HEK293 (cell line): Measurements from ENCODE around the gene AKAP6.
"Not testable (repeated sequence)": the region's sequence is repeated elsewhere in the genome, so short reads cannot be mapped to it uniquely, and the experiment has no call there.

Experiments
- CTCF ChIA-PET: fragments of 350-600 bp; formaldehyde crosslinking; extraction: SDS; loops from one replicate; lab custom pipeline; 2021; ENCODE audit warnings: antibody characterized with exemption; lab: Yijun Ruan, JAX
- POLR2A ChIA-PET: fragments of 300-600 bp; formaldehyde crosslinking; extraction: SDS; loops from one replicate; lab custom pipeline; 2020; ENCODE audit warnings: antibody characterized with exemption, inconsistent platforms; lab: Yijun Ruan, JAX
- H3K27ac ChIP-seq: fragments of 200-500 bp; sonication (Bioruptor generic); 2 replicates; pipeline ENCODE4 v1.5.1; 2014; ENCODE audit warnings: low read depth, low read length, control low read depth, inconsistent platforms; ENCODE audit errors: extremely low read depth
- H3K36me3 ChIP-seq, 2 experiments: fragments of 200-500 bp in 1 of 2; sonication (Bioruptor generic) in 1 of 2; 1 replicate in 1 of 2; 2 replicates in 1 of 2; pipeline ENCODE4 v1.5.1; 2014 to 2017; ENCODE audit warnings: inconsistent platforms in 2 of 2, low read length in 2 of 2; ENCODE audit not compliant: control insufficient read depth in 2 of 2, insufficient read depth in 1 of 2
- H3K4me1 ChIP-seq: fragments of 200-500 bp; sonication (Bioruptor generic); 2 replicates; pipeline ENCODE4 v1.5.1; 2014; ENCODE audit warnings: mild to moderate bottlenecking, low read length, inconsistent platforms; ENCODE audit not compliant: control insufficient read depth, insufficient read depth
- H3K4me3 ChIP-seq: 2 replicates; pipeline ENCODE4 v1.5.1; 2011; ENCODE audit warnings: low read depth, mild to moderate bottlenecking, control low read depth, low read length, moderate library complexity
- H3K9me3 ChIP-seq: fragments of 200-500 bp; sonication (Bioruptor generic); 2 replicates; pipeline ENCODE4 v1.5.1; 2014; ENCODE audit warnings: low read depth, low read length, inconsistent platforms; ENCODE audit not compliant: control insufficient read depth, insufficient read depth
- BCL11B ChIP-seq: fragments of 450-650 bp; formaldehyde crosslinking; IDR thresholded peaks from 2 replicates; pipeline ENCODE4 v1.5.1; 2016; ENCODE audit warnings: low read depth, missing biosample characterization, missing genetic modification characterization
- EGR2 ChIP-seq: fragments of 450-650 bp; formaldehyde crosslinking; IDR thresholded peaks from 2 replicates; pipeline ENCODE4 v1.5.1; 2016; ENCODE audit warnings: low read depth, missing biosample characterization, missing genetic modification characterization
- GLIS1 ChIP-seq: fragments of 450-650 bp; formaldehyde crosslinking; IDR thresholded peaks from 2 replicates; pipeline ENCODE4 v1.5.1; 2016; ENCODE audit warnings: missing biosample characterization, missing genetic modification characterization
- IKZF3 ChIP-seq: fragments of 450-650 bp; IDR thresholded peaks from 2 replicates; pipeline ENCODE4 v1.5.0; 2018; ENCODE audit warnings: missing biosample characterization, mild to moderate bottlenecking, missing genetic modification characterization, moderate library complexity
- SALL2 ChIP-seq: fragments of 450-650 bp; formaldehyde crosslinking; IDR thresholded peaks from 2 replicates; pipeline ENCODE4 v1.5.0; 2017; ENCODE audit warnings: missing biosample characterization, mild to moderate bottlenecking, missing genetic modification characterization, borderline replicate concordance
- ZNF155 ChIP-seq: fragments of 450-650 bp; formaldehyde crosslinking; IDR thresholded peaks from 2 replicates; pipeline ENCODE4 v1.5.1; 2016; ENCODE audit warnings: missing biosample characterization, missing genetic modification characterization
- ZNF341 ChIP-seq: fragments of 450-650 bp; formaldehyde crosslinking; IDR thresholded peaks from 2 replicates; pipeline ENCODE4; 2016; ENCODE audit warnings: low read depth, missing biosample characterization, missing genetic modification characterization
- ZNF404 ChIP-seq: fragments of 450-650 bp; formaldehyde crosslinking; IDR thresholded peaks from 2 replicates; pipeline ENCODE4 v1.5.1; 2017; ENCODE audit warnings: missing biosample characterization, missing genetic modification characterization
- ZNF433 ChIP-seq: fragments of 450-650 bp; formaldehyde crosslinking; IDR thresholded peaks from 2 replicates; pipeline ENCODE4 v1.5.1; 2016; ENCODE audit warnings: missing biosample characterization, missing genetic modification characterization, low read depth
- ZNF48 ChIP-seq: fragments of 450-650 bp; formaldehyde crosslinking; IDR thresholded peaks from 2 replicates; pipeline ENCODE4 v1.5.1; 2016; ENCODE audit warnings: missing biosample characterization, missing genetic modification characterization
- ZNF610 ChIP-seq: fragments of 450-650 bp; formaldehyde crosslinking; IDR thresholded peaks from 2 replicates; pipeline ENCODE4 v1.5.1; 2016; ENCODE audit warnings: missing biosample characterization, missing genetic modification characterization, borderline replicate concordance
- ZNF629 ChIP-seq: fragments of 450-650 bp; formaldehyde crosslinking; IDR thresholded peaks from 2 replicates; pipeline ENCODE4 v1.5.1; 2017; ENCODE audit warnings: missing biosample characterization, missing genetic modification characterization
- ZNF777 ChIP-seq: fragments of 450-650 bp; formaldehyde crosslinking; IDR thresholded peaks from 2 replicates; pipeline ENCODE4 v1.5.1; 2017; ENCODE audit warnings: missing biosample characterization, missing genetic modification characterization, borderline replicate concordance
- ZNF791 ChIP-seq: fragments of 450-650 bp; formaldehyde crosslinking; IDR thresholded peaks from 2 replicates; pipeline ENCODE4 v1.5.1; 2016; ENCODE audit warnings: missing biosample characterization, missing genetic modification characterization
- ZNF843 ChIP-seq: fragments of 450-650 bp; formaldehyde crosslinking; IDR thresholded peaks from 2 replicates; pipeline ENCODE4 v1.5.1; 2016; ENCODE audit warnings: missing biosample characterization, missing genetic modification characterization
- TF ChIP-seq, protein P1 (sequence below): fragments of 450-650 bp; formaldehyde crosslinking; IDR thresholded peaks from 2 replicates; pipeline ENCODE4 v1.5.1; 2016; ENCODE audit warnings: missing biosample characterization, missing genetic modification characterization
- TF ChIP-seq, protein P2 (sequence below): fragments of 450-650 bp; formaldehyde crosslinking; IDR thresholded peaks from 2 replicates; pipeline ENCODE4 v1.5.1; 2016; ENCODE audit warnings: missing biosample characterization, missing genetic modification characterization
- TF ChIP-seq, protein P3 (sequence below): fragments of 450-650 bp; formaldehyde crosslinking; conservative IDR thresholded peaks from 2 replicates; pipeline ENCODE4 v1.5.1; 2016; ENCODE audit warnings: low read depth, missing biosample characterization, missing genetic modification characterization

AKAP6 gene

DNA sequence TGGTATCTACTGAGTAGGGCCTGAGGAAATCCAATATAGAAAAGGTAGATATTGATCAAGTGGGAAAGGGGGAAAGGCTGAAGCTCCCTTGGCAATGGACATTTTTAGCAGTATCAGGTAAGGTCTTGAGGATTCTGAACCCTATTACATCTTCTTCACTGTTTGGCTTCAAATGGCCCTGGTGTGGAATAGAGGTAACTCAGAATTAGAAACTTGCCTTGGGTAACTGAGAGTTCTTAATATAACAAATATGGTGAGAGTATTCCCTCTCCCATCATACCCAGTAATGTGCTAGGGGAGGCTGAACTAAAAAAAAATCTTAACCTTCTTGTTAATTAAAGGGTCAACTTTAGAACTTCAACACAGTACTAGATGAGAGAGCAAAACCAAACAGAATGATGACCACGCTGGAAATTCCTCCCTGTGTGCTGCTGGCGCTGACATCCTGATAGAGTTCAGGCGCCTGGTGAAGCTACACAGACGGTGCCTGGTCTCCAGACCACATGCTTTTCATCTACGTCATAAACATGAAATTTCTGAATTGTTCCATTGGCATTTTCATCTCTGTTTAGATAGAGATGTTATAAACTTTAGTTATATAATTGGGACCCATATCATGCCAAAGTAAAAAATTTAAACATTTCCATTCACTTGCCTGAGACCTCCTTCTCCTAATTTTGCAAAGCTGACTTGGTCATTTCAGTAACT lies 128.3 kb downstream of the AKAP6 start:
- Histone ChIP-seq H3K36me3 (no peaks in the 10 kb centered on the region), H3K27ac (no peak overlapping the region), H3K4me1 (no peaks in the 10 kb centered on the region), H3K9me3 (no peaks in the 10 kb centered on the region), H3K4me3 (no peak overlapping the region)
- ChIA-PET POLR2A (no interaction called here), CTCF (no interaction called here)
- TF ChIP-seq, protein P1, sequence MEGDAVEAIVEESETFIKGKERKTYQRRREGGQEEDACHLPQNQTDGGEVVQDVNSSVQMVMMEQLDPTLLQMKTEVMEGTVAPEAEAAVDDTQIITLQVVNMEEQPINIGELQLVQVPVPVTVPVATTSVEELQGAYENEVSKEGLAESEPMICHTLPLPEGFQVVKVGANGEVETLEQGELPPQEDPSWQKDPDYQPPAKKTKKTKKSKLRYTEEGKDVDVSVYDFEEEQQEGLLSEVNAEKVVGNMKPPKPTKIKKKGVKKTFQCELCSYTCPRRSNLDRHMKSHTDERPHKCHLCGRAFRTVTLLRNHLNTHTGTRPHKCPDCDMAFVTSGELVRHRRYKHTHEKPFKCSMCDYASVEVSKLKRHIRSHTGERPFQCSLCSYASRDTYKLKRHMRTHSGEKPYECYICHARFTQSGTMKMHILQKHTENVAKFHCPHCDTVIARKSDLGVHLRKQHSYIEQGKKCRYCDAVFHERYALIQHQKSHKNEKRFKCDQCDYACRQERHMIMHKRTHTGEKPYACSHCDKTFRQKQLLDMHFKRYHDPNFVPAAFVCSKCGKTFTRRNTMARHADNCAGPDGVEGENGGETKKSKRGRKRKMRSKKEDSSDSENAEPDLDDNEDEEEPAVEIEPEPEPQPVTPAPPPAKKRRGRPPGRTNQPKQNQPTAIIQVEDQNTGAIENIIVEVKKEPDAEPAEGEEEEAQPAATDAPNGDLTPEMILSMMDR (tag by site-specific recombination): no peak

DNA sequence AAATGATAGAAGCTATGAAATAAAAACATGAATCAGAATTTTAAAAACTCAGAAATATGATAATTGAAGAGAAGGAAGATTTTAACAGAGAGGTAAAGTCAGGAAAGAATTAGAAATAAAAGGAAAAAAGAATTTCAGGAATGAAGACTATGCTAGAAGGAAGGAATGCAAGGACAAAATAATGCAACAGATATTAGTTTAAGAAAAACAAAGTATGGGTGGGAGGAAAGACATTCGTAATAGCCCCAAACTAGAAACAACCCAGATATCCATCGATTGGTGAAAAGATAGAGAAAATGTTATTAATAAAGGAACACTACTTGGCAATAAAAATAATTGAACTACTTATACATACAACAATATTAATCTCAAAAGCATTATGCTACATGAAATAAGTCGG lies 129.6 kb downstream of the AKAP6 start:
- TF ChIP-seq BCL11B: no peak
- TF ChIP-seq ZNF404: no peak
- TF ChIP-seq ZNF341: no peak
- TF ChIP-seq ZNF791 (tag by site-specific recombination): no peak
- Histone ChIP-seq H3K4me1 (no peaks in the 10 kb centered on the region), H3K9me3 (no peaks in the 10 kb centered on the region), H3K36me3 (no peaks in the 10 kb centered on the region), H3K4me3 (no peak overlapping the region), H3K27ac (no peak overlapping the region)
- ChIA-PET POLR2A (no interaction called here), CTCF (interaction anchor here (0.9 kb wide), 2 partner anchors 76 to 207 kb away, joined by 3 to 4 read pairs; no protein-coding TSS in a partner anchor)

DNA sequence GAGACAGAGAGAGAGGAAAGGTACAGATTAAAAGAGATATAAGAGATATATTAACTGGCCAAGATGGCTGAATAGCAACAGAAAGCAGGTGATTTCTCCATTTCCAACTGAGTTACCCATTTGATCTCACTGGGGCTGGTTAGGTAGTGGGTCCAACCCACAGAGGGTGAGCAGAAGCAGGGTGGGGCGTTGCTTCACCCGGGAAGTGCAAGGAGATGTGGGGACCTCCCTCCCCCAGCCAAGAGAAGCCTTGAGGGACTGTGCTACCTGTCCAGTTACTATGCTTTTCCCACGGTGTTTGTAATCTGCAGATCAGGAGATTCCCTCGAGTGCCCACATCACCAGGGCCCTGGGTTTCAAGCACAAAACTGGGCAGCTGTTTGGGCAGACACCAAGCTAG lies 131.2 kb downstream of the AKAP6 start:
- no peak for TF ChIP-seq ZNF843 (tag by site-specific recombination)
- TF ChIP-seq ZNF433 (tag by site-specific recombination): no peak
- TF ChIP-seq GLIS1 (tag by site-specific recombination): no peak
- TF ChIP-seq ZNF610 (tag by site-specific recombination): no peak
- TF ChIP-seq, protein P2, sequence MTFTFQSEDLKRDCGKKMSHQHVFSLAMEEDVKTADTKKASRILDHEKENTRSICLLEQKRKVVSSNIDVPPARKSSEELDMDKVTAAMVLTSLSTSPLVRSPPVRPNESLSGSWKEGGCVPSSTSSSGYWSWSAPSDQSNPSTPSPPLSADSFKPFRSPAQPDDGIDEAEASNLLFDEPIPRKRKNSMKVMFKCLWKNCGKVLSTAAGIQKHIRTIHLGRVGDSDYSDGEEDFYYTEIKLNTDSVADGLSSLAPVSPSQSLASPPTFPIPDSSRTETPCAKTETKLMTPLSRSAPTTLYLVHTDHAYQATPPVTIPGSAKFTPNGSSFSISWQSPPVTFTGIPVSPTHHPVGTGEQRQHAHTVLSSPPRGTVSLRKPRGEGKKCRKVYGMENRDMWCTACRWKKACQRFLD (tag by site-specific recombination): no peak
- Histone ChIP-seq H3K4me3 (no peak overlapping the region), H3K36me3 (no peaks in the 10 kb centered on the region), H3K4me1 (no peaks in the 10 kb centered on the region), H3K27ac (no peak overlapping the region), H3K9me3 (no peaks in the 10 kb centered on the region)
- ChIA-PET POLR2A (no interaction called here), CTCF (interaction anchor here (1.1 kb wide), 1 partner anchor 9 kb away, joined by 3 read pairs; no protein-coding TSS in a partner anchor)

DNA sequence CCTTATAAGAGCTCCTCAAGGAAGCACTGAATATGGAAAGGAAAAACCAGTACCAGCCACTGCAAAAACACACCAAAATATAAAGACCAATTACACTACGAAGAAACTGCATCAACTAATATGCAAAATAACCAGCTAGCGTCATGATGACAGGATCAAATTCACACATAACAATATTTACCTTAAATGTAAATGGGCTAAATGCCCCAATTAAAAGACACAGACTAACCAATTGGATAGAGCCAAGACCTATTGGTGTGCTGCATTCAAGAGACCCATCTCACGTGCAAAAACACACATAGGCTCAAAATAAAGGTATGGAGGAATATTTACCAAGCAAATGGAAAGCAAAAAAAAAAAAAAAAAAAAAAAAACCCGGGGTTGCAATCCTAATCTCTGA lies 133.5 kb downstream of the AKAP6 start:
- H3K36me3 ChIP-seq, POLR2A ChIA-PET, H3K4me3 ChIP-seq, H3K4me1 ChIP-seq, H3K27ac ChIP-seq, H3K9me3 ChIP-seq: not testable (repeated sequence)
- CTCF ChIA-PET: interaction anchor here (1.6 kb wide), 1 partner anchor 390 kb away, joined by 4 read pairs; no protein-coding TSS in a partner anchor

DNA sequence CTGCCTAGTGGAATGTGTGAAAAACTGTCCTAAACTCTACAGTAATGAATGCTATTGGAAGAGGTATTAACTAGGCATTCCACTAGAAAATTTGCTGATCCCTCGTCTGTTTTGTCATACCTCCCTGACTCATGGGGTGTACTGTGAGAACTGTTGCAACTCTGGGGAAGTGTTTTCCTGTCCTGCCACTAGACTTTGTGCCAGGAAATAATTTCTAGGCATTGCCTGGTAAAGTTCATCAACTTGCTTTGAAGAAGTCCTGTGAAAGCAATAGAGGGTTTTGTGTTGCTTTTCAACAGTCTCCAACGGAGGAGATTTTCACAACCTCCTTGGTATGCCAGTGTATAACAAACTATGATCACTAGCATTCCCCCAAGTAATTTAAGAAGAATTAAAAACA lies 139.9 kb downstream of the AKAP6 start:
- H3K4me1 ChIP-seq: 0 out of 2 replicates have a peak, but pooled peaks cover 2% of the 10 kb centered on the region
- no peak overlapping the region for H3K27ac ChIP-seq
- no peaks in the 10 kb centered on the region for H3K9me3 ChIP-seq
- H3K36me3 ChIP-seq: no peaks in the 10 kb centered on the region
- ChIA-PET POLR2A (interaction anchor here (0.7 kb wide), 1 partner anchor 91 kb away, joined by 3 read pairs; no protein-coding TSS in a partner anchor), CTCF (interaction anchor here (0.7 to 3.2 kb wide), 10 partner anchors 74 to 1262 kb away, joined by 3 to 24 read pairs (median 4); partner anchors contain the start of gene HECTD1)
- H3K4me3 ChIP-seq: no peak overlapping the region
- TF ChIP-seq ZNF155 (tag by site-specific recombination): no peak
- TF ChIP-seq ZNF48 (tag by site-specific recombination): no peak
- TF ChIP-seq IKZF3 (tag by site-specific recombination): no peak
- no peak for TF ChIP-seq ZNF777 (tag by site-specific recombination)
- TF ChIP-seq SALL2 (tag by site-specific recombination): no peak
- TF ChIP-seq EGR2 (tag by site-specific recombination): no peak
- TF ChIP-seq ZNF629 (tag by site-specific recombination): no peak
- TF ChIP-seq, protein P3, sequence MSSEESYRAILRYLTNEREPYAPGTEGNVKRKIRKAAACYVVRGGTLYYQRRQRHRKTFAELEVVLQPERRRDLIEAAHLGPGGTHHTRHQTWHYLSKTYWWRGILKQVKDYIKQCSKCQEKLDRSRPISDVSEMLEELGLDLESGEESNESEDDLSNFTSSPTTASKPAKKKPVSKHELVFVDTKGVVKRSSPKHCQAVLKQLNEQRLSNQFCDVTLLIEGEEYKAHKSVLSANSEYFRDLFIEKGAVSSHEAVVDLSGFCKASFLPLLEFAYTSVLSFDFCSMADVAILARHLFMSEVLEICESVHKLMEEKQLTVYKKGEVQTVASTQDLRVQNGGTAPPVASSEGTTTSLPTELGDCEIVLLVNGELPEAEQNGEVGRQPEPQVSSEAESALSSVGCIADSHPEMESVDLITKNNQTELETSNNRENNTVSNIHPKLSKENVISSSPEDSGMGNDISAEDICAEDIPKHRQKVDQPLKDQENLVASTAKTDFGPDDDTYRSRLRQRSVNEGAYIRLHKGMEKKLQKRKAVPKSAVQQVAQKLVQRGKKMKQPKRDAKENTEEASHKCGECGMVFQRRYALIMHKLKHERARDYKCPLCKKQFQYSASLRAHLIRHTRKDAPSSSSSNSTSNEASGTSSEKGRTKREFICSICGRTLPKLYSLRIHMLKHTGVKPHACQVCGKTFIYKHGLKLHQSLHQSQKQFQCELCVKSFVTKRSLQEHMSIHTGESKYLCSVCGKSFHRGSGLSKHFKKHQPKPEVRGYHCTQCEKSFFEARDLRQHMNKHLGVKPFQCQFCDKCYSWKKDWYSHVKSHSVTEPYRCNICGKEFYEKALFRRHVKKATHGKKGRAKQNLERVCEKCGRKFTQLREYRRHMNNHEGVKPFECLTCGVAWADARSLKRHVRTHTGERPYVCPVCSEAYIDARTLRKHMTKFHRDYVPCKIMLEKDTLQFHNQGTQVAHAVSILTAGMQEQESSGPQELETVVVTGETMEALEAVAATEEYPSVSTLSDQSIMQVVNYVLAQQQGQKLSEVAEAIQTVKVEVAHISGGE (tag by site-specific recombination): no peak
